HCT116 (cell line): ENCODE measurements around the gene BOLA3. TPM values are rescaled to one million over a fixed set of nuclear protein-coding genes. Genes with fewer than 3 reads are reported as not detected.

ENCODE experiments used
- ATAC-seq: fragments of 200-7000 bp; cut with Tn5 transposase; 2 replicates; pipeline ENCODE4 v1.9.1; 2020; ENCODE audit warnings: mild to moderate bottlenecking, moderate library complexity
- BruUV-seq: library from RNA; stranded (reverse); fragments of 400-500 nt; replicated peaks from 2 replicates; lab custom pipeline; 2021; lab: Mats Ljungman, UMichigan
- CTCF ChIA-PET: fragments of 300-600 bp; sonication (Branson Sonifier 250); formaldehyde crosslinking; loops from one replicate; lab custom pipeline; 2021; ENCODE audit warnings: antibody characterized with exemption; lab: Charles Lee
- POLR2A ChIA-PET: fragments of 300-600, 350-600 bp; sonication (Branson Sonifier 250); formaldehyde crosslinking; loops from one replicate; lab custom pipeline; 2021; ENCODE audit warnings: antibody characterized with exemption; lab: Charles Lee
- RAD21 ChIA-PET, 2 experiments: fragments of 300-600 bp; sonication (Branson Sonifier 250); formaldehyde crosslinking; loops; one replicate each; lab custom pipeline; 2023; ENCODE audit warnings: low total read pairs in 2 of 2; ENCODE audit not compliant: uncharacterized antibody in 2 of 2, unreplicated experiment in 2 of 2, low non-redundant PET in 1 of 2; lab: Charles Lee
- DNase-seq: peaks from one replicate; pipeline ENCODE4 v3.0.0-alpha.2; 2010; ENCODE audit warnings: low read depth, low spot score
- H2AFZ ChIP-seq: fragments of 200-600 bp; shearing (Covaris generic), sonication (generic); 2 replicates; pipeline ENCODE4 v1.6.1; 2017; ENCODE audit warnings: low read depth, mixed run types, mixed read lengths, antibody characterized with exemption, low read length; ENCODE audit not compliant: poor library complexity, severe bottlenecking
- H3K27ac ChIP-seq: 2 replicates; pipeline ENCODE4 v1.5.1; 2012; ENCODE audit warnings: low read depth, low read length
- H3K27me3 ChIP-seq: fragments of 200-600 bp; sonication (generic); 2 replicates; pipeline ENCODE4 v1.6.1; 2016; ENCODE audit warnings: mixed run types, low read length, mixed read lengths; ENCODE audit not compliant: insufficient read depth
- H3K36me3 ChIP-seq, 2 experiments: fragments of 200-500 bp in 1 of 2; fragments of 200-600 bp in 1 of 2; sonication (Bioruptor generic) in 1 of 2; sonication (generic) in 1 of 2; 2 replicates each; pipeline versions ENCODE4 v1.5.1 to v1.6.1; 2014 to 2016; ENCODE audit warnings: low read length in 2 of 2, inconsistent platforms in 1 of 2, mixed read lengths in 1 of 2, mixed run types in 1 of 2; ENCODE audit not compliant: insufficient read depth in 2 of 2, control insufficient read depth in 1 of 2
- H3K4me1 ChIP-seq, 2 experiments: fragments of 200-600 bp in 1 of 2; sonication (generic) in 1 of 2; 2 replicates each; pipeline versions ENCODE4 v1.5.1 to v1.6.1; 2012 to 2017; ENCODE audit warnings: low read length in 2 of 2, inconsistent platforms in 1 of 2, mild to moderate bottlenecking in 1 of 2, mixed read lengths in 1 of 2, mixed run types in 1 of 2, moderate library complexity in 1 of 2; ENCODE audit not compliant: insufficient read depth in 2 of 2, control insufficient read depth in 1 of 2
- H3K4me2 ChIP-seq: fragments of 200-600 bp; sonication (generic); 2 replicates; pipeline ENCODE4 v1.6.1; 2017; ENCODE audit warnings: mixed run types, low read length, mixed read lengths
- H3K4me3 ChIP-seq, 2 experiments: fragments of 200-600 bp in 1 of 2; sonication (generic) in 1 of 2; replicated peaks in 1 of 2; 2 replicates each; pipeline ENCODE4 v1.5.1; 2011 to 2016; ENCODE audit warnings: low read length in 2 of 2, control low read depth in 1 of 2, low read depth in 1 of 2, mild to moderate bottlenecking in 1 of 2, mixed read lengths in 1 of 2, mixed run types in 1 of 2
- H3K79me2 ChIP-seq: fragments of 200-600 bp; sonication (generic); 2 replicates; pipeline ENCODE4 v1.6.1; 2017; ENCODE audit warnings: mild to moderate bottlenecking, mixed run types, low read length, moderate library complexity, mixed read lengths; ENCODE audit not compliant: insufficient read depth
- H3K9ac ChIP-seq: fragments of 200-600 bp; sonication (generic); 2 replicates; pipeline ENCODE4 v1.6.1; 2016; ENCODE audit warnings: low read length, mixed read lengths
- H3K9me2 ChIP-seq: fragments of 200-600 bp; sonication (generic), shearing (Covaris generic); 2 replicates; pipeline ENCODE4 v1.6.1; 2017; ENCODE audit warnings: mixed run types, mild to moderate bottlenecking, moderate library complexity; ENCODE audit not compliant: insufficient read depth
- H3K9me3 ChIP-seq, 2 experiments: fragments of 200-500 bp in 1 of 2; fragments of 200-600 bp in 1 of 2; sonication (Bioruptor generic) in 1 of 2; sonication (generic) in 1 of 2; 2 replicates each; pipeline ENCODE4 v1.6.1; 2014 to 2017; ENCODE audit warnings: low read length in 2 of 2, mixed read lengths in 2 of 2, inconsistent platforms in 1 of 2, low read depth in 1 of 2, mild to moderate bottlenecking in 1 of 2, mixed run types in 1 of 2, moderate library complexity in 1 of 2; ENCODE audit not compliant: control insufficient read depth in 1 of 2, insufficient read depth in 1 of 2
- H4K20me1 ChIP-seq: fragments of 200-600 bp; sonication (generic), shearing (Covaris generic); 2 replicates; pipeline ENCODE4 v1.6.1; 2017; ENCODE audit warnings: mixed run types, mild to moderate bottlenecking, moderate library complexity; ENCODE audit not compliant: insufficient read depth
- CEBPB ChIP-seq: IDR thresholded peaks from 2 replicates; pipeline ENCODE4 v1.6.1; 2012; ENCODE audit warnings: low read depth
- EZH2 ChIP-seq: fragments of 200-600 bp; sonication (generic); IDR thresholded peaks from 2 replicates; pipeline ENCODE4 v1.6.1; 2017; ENCODE audit warnings: antibody characterized with exemption, mixed run types
- EZH2phosphoT487 ChIP-seq: fragments of 200-600 bp; IDR thresholded peaks from 2 replicates; pipeline ENCODE4 v1.6.1; 2018; ENCODE audit warnings: antibody characterized with exemption, borderline replicate concordance
- JUND ChIP-seq: IDR thresholded peaks from 2 replicates; pipeline ENCODE4 v1.6.1; 2012
- POLR2AphosphoS5 ChIP-seq: IDR thresholded peaks from 2 replicates; pipeline ENCODE4 v1.6.1; 2011; ENCODE audit warnings: mild to moderate bottlenecking, low read depth, low read length, moderate library complexity
- RAD21 ChIP-seq: IDR thresholded peaks from 2 replicates; pipeline ENCODE4 v1.6.1; 2012; ENCODE audit warnings: low read depth, mild to moderate bottlenecking
- SP1 ChIP-seq: IDR thresholded peaks from 2 replicates; pipeline ENCODE4 v1.6.1; 2012; ENCODE audit warnings: low read depth
- ZFX ChIP-seq: fragments of 450-650 bp; IDR thresholded peaks from 2 replicates; pipeline ENCODE4 v1.6.1; 2017
- intact Hi-C: fragments of 100-400 bp; cut with micrococcal nuclease; formaldehyde crosslinking; loops from 2 replicates; pipeline ENCODE4 v1.10.0; 2022
- total RNA-seq: library from RNA; stranded (reverse); gene quantifications from one replicate; pipeline ENCODE4 v1.2.1, GENCODE V29; 2021; ENCODE audit not compliant: unreplicated experiment
- TF ChIP-seq, protein P1 (sequence below), 3 experiments: fragments of 200-600 bp in 1 of 3; sonication (generic) in 1 of 3; IDR thresholded peaks in 2 of 3; conservative IDR thresholded peaks in 1 of 3; 2 replicates each; pipeline ENCODE4 v1.5.1; 2012 to 2017; ENCODE audit warnings: low read depth in 2 of 3, low read length in 2 of 3, antibody characterized with exemption in 1 of 3, borderline replicate concordance in 1 of 3, control low read depth in 1 of 3, mild to moderate bottlenecking in 1 of 3, mixed read lengths in 1 of 3, mixed run types in 1 of 3, moderate library complexity in 1 of 3; ENCODE audit not compliant: insufficient read depth in 1 of 3
- TF ChIP-seq, protein P2 (sequence below): IDR thresholded peaks from 2 replicates; pipeline ENCODE4 v1.6.1; 2012
- TF ChIP-seq, protein P3 (sequence below): IDR thresholded peaks from 2 replicates; pipeline ENCODE4 v1.6.1; 2012; ENCODE audit warnings: low read depth
- TF ChIP-seq, protein P4 (sequence below): IDR thresholded peaks from 2 replicates; pipeline ENCODE4 v1.6.1; 2012

The BOLA3 gene
- total RNA-seq, 1 experiment from 2014 or later = 62.9 TPM

DNA sequence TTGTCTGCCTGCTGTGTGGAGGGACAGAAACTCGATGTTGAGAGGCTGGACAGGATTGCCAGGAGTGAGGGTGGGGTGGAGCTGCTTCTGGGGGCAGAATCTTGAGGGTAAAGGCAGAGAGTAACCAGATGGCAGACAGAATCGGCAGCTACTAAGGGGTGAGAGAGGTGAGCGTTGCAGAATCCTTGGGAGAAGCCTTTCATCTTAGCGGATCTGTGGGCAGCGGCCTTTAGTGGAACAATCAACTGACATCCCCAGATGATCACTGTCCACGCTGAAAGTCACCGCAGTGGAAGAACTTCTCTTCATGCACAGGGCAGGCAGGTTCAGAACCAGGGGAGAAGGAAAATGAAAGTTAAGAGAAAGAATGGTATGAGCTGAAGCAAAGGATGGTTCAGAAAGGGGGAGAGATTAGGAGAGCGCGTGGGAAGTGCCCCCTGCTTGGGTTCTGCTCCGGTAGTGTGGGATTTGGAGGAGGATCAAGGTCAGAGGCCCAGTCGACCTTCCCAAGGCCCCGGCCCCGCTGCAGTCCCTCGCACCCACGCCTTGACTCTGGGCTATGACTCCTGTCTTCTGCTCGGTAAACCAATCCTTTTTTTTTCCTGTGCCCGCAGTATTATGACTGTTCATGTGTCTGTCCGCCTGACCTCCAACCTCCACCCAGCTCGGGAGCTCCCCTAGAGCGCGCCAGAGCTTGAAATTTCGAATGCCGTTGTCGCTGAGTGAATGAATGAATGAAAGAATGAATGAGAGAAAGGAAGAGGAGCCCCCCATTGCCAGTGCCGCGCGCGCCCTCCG lies 584 bp downstream of the BOLA3 start:
- H3K9ac ChIP-seq = peak overlapping the region; percentile 89
- peak overlapping the region; percentile 62 to 79 for H3K4me3 ChIP-seq
- RAD21 ChIA-PET = interaction anchor here in 1 of 2 experiments (0.6 to 1.1 kb wide), 2 partner anchors 31 to 240 kb away, joined by 3 read pairs; no protein-coding TSS in a partner anchor
- H3K27ac ChIP-seq = peak overlapping the region; percentile 69
- TSS peak; percentile 43 for BruUV-seq
- H3K9me3 ChIP-seq = no peaks in the 10 kb centered on the region
- no peaks in the 10 kb centered on the region for H3K9me2 ChIP-seq
- H3K79me2 ChIP-seq = peaks cover 16% of the 10 kb centered on the region
- no peak for DNase-seq
- peak overlapping the region; percentile 47 for H2AFZ ChIP-seq
- no peak; the same call in 1 of the 2 replicates for ATAC-seq
- H4K20me1 ChIP-seq = no peaks in the 10 kb centered on the region
- intact Hi-C loops = loop anchor here (5.0 kb wide), 1 partner anchor 310 kb away; no protein-coding TSS in a partner anchor
- POLR2A ChIA-PET = interaction anchor here (1.1 kb wide), 3 partner anchors 31 to 320 kb away, joined by 3 to 6 read pairs (median 3); partner anchors contain the start of gene MOB1A
- CTCF ChIA-PET = interaction anchor here (0.7 to 1.0 kb wide), 2 partner anchors 239 to 323 kb away, joined by 3 read pairs; no protein-coding TSS in a partner anchor
- H3K4me2 ChIP-seq = peak overlapping the region; percentile 84
- H3K4me1 ChIP-seq = peaks cover 5 to 17% of the 10 kb centered on the region in 2 experiments; a peak in 3 of 4 replicates
- no peaks in the 10 kb centered on the region for H3K27me3 ChIP-seq
- H3K36me3 ChIP-seq = peaks cover 0 to 4% of the 10 kb centered on the region in 2 experiments; a peak in 2 of 4 replicates
- 0 out of 2 replicates have a peak, but pooled peaks have one; percentile 23 for TF ChIP-seq ZFX
- TF ChIP-seq CEBPB = no peak

DNA sequence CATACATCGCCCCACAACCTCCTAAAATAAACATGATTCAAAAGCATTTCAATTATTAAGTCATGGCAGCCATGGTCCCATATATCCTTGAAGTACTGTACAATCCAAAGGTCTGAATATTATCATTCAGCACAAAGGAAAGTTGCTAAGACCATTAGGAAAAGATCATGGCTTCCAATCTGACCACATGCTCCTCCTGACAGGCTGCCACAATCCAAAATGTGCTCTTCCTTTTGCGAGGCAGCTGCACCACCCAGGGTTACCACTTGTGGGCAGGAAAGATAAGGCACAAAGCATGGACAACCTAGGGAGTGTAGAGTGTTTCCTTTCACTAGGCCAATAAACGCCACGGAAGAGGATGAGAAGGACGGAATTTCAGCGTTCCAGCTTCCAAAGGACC lies 5.4 kb downstream of the BOLA3 start:
- no peak for DNase-seq
- ATAC-seq = peak; percentile 74
- no peak for TF ChIP-seq EZH2
- no peak for TF ChIP-seq CEBPB
- TF ChIP-seq, protein P1, sequence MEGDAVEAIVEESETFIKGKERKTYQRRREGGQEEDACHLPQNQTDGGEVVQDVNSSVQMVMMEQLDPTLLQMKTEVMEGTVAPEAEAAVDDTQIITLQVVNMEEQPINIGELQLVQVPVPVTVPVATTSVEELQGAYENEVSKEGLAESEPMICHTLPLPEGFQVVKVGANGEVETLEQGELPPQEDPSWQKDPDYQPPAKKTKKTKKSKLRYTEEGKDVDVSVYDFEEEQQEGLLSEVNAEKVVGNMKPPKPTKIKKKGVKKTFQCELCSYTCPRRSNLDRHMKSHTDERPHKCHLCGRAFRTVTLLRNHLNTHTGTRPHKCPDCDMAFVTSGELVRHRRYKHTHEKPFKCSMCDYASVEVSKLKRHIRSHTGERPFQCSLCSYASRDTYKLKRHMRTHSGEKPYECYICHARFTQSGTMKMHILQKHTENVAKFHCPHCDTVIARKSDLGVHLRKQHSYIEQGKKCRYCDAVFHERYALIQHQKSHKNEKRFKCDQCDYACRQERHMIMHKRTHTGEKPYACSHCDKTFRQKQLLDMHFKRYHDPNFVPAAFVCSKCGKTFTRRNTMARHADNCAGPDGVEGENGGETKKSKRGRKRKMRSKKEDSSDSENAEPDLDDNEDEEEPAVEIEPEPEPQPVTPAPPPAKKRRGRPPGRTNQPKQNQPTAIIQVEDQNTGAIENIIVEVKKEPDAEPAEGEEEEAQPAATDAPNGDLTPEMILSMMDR (IDR thresholded peaks at IDR 0.05 in 2 of 3, conservative IDR thresholded peaks at IDR 0.05 in 1 of 3; ENCODE audit: borderline replicate concordance in 1 of 3, insufficient read depth in 1 of 3, low read depth in 2 of 3, low read length in 2 of 3) = peak; percentile 17 to 57 (median 51); a peak in 4 of 6 replicates
- TF ChIP-seq, protein P2, sequence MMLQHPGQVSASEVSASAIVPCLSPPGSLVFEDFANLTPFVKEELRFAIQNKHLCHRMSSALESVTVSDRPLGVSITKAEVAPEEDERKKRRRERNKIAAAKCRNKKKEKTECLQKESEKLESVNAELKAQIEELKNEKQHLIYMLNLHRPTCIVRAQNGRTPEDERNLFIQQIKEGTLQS = no peak
- no peak for TF ChIP-seq POLR2AphosphoS5
- TF ChIP-seq, protein P3, sequence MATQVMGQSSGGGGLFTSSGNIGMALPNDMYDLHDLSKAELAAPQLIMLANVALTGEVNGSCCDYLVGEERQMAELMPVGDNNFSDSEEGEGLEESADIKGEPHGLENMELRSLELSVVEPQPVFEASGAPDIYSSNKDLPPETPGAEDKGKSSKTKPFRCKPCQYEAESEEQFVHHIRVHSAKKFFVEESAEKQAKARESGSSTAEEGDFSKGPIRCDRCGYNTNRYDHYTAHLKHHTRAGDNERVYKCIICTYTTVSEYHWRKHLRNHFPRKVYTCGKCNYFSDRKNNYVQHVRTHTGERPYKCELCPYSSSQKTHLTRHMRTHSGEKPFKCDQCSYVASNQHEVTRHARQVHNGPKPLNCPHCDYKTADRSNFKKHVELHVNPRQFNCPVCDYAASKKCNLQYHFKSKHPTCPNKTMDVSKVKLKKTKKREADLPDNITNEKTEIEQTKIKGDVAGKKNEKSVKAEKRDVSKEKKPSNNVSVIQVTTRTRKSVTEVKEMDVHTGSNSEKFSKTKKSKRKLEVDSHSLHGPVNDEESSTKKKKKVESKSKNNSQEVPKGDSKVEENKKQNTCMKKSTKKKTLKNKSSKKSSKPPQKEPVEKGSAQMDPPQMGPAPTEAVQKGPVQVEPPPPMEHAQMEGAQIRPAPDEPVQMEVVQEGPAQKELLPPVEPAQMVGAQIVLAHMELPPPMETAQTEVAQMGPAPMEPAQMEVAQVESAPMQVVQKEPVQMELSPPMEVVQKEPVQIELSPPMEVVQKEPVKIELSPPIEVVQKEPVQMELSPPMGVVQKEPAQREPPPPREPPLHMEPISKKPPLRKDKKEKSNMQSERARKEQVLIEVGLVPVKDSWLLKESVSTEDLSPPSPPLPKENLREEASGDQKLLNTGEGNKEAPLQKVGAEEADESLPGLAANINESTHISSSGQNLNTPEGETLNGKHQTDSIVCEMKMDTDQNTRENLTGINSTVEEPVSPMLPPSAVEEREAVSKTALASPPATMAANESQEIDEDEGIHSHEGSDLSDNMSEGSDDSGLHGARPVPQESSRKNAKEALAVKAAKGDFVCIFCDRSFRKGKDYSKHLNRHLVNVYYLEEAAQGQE = no peak
- TF ChIP-seq ZFX = no peak
- TF ChIP-seq RAD21 = peak; percentile 41
- TF ChIP-seq JUND = no peak
- TF ChIP-seq, protein P4, sequence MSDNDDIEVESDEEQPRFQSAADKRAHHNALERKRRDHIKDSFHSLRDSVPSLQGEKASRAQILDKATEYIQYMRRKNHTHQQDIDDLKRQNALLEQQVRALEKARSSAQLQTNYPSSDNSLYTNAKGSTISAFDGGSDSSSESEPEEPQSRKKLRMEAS = peak; percentile 40; the same call in 1 of the 2 replicates
- TF ChIP-seq EZH2phosphoT487 = no peak
- no peak for TF ChIP-seq SP1

More for the DNA sequence above, 5.4 kb downstream of the BOLA3 start:
- H3K9me3 ChIP-seq = no peaks in the 10 kb centered on the region
- H3K9me2 ChIP-seq = no peaks in the 10 kb centered on the region
- peaks cover 13% of the 10 kb centered on the region for H3K79me2 ChIP-seq
- peaks cover 0 to 3% of the 10 kb centered on the region in 2 experiments; a peak in 2 of 4 replicates for H3K36me3 ChIP-seq
- POLR2A ChIA-PET = no interaction called here
- H3K4me3 ChIP-seq = no peak overlapping the region
- intact Hi-C loops = no loop called here
- H3K4me2 ChIP-seq = no peak overlapping the region
- BruUV-seq = no TSS peak
- H4K20me1 ChIP-seq = no peaks in the 10 kb centered on the region
- CTCF ChIA-PET = interaction anchor here (1.4 kb wide), 1 partner anchor 316 kb away, joined by 5 read pairs; no protein-coding TSS in a partner anchor
- H2AFZ ChIP-seq = no peak overlapping the region
- peaks cover 2 to 10% of the 10 kb centered on the region in 2 experiments; a peak in 3 of 4 replicates for H3K4me1 ChIP-seq
- H3K27ac ChIP-seq = no peak overlapping the region
- RAD21 ChIA-PET = no interaction called here
- H3K27me3 ChIP-seq = no peaks in the 10 kb centered on the region
- no peak overlapping the region for H3K9ac ChIP-seq
